Neural progenitor cell (in vitro differentiated cells): ENCODE measurements around the gene UPP2.

Experiments used
- EZH2phosphoT487 ChIP-seq: fragments of 200-600 bp; sonication (generic); IDR thresholded peaks from 2 replicates; pipeline ENCODE4 v1.6.1; 2017; ENCODE audit warnings: antibody characterized with exemption
- TF ChIP-seq, protein P1 (sequence below): fragments of 200-600 bp; sonication (generic); IDR thresholded peaks from 2 replicates; pipeline ENCODE4 v1.5.1; 2017; ENCODE audit warnings: antibody characterized with exemption, mild to moderate bottlenecking

DNA sequence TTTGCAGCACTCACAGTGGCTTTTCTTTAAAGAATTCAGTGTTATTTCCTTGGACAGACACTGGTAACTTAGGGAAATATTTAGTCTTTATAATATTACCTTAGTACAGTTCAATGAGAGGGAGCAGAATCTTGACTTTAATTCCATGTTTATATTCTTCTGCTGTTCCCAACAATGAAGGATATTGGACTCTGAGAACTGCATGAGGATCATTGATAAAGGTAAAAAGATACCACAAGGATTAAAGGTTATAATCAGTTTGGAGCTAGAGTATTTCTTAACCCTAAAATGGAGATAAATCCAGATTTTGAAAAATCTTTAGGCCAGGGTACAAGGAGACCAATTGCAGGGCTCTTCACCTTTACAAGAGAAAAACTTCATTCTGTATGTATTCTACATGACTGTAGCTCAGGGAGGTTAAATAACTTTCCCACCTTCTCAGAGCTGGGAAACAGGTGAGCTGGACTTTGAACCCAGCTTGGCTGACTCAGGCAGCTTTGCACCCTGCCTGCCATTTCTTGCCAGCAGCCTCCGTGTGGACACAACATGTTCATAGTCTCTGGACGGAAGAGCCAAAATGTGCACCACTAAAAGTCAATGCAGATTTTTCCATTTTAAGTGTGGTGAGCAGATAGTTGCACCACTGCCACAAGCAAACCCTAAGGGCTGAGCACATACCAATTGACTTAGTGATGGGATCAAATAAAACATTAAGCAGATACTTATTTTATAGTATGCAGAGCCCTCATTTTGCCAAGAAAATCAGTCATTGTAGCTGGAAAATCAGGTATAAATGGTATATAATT is 26.7 kb downstream of the UPP2 start:
- no peak for TF ChIP-seq EZH2phosphoT487
- TF ChIP-seq, protein P1, sequence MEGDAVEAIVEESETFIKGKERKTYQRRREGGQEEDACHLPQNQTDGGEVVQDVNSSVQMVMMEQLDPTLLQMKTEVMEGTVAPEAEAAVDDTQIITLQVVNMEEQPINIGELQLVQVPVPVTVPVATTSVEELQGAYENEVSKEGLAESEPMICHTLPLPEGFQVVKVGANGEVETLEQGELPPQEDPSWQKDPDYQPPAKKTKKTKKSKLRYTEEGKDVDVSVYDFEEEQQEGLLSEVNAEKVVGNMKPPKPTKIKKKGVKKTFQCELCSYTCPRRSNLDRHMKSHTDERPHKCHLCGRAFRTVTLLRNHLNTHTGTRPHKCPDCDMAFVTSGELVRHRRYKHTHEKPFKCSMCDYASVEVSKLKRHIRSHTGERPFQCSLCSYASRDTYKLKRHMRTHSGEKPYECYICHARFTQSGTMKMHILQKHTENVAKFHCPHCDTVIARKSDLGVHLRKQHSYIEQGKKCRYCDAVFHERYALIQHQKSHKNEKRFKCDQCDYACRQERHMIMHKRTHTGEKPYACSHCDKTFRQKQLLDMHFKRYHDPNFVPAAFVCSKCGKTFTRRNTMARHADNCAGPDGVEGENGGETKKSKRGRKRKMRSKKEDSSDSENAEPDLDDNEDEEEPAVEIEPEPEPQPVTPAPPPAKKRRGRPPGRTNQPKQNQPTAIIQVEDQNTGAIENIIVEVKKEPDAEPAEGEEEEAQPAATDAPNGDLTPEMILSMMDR: no peak
